Trophoblast cell (in vitro differentiated cells and primary cell): Measurements from ENCODE around the gene SND1.

ENCODE experiments used
- DNase-seq, 2 donors: peaks; one replicate each; pipeline ENCODE4 v3.0.0-alpha.2; 2016
- H2AFZ ChIP-seq: 2 replicates; pipeline ENCODE4 v1.6.1; 2013; ENCODE audit warnings: low read length, moderate library complexity, mild to moderate bottlenecking; ENCODE audit not compliant: insufficient read depth, poor library complexity
- H2AK5ac ChIP-seq: 2 replicates; pipeline ENCODE4 v1.6.1; 2013; ENCODE audit warnings: mild to moderate bottlenecking, low read length
- H2BK120ac ChIP-seq: 2 replicates; pipeline ENCODE4 v1.6.1; 2013; ENCODE audit warnings: low read length, mild to moderate bottlenecking, moderate library complexity; ENCODE audit not compliant: insufficient read depth, poor library complexity
- H2BK12ac ChIP-seq: 2 replicates; pipeline ENCODE4 v1.6.1; 2013; ENCODE audit warnings: mild to moderate bottlenecking, low read length, moderate library complexity
- H2BK5ac ChIP-seq: 2 replicates; pipeline ENCODE4 v1.6.1; 2013; ENCODE audit warnings: low read length, low read depth, moderate library complexity, mild to moderate bottlenecking; ENCODE audit not compliant: poor library complexity
- H3K14ac ChIP-seq: 2 replicates; pipeline ENCODE4 v1.6.1; 2013; ENCODE audit warnings: mild to moderate bottlenecking, low read length
- H3K18ac ChIP-seq: 2 replicates; pipeline ENCODE4 v1.6.1; 2013; ENCODE audit warnings: mild to moderate bottlenecking, low read length
- H3K23ac ChIP-seq: 2 replicates; pipeline ENCODE4 v1.6.1; 2013; ENCODE audit warnings: low read length
- H3K27ac ChIP-seq: 2 replicates; pipeline ENCODE4 v1.5.1; 2013; ENCODE audit warnings: low read depth, mild to moderate bottlenecking, inconsistent platforms, low read length, moderate library complexity
- H3K27me3 ChIP-seq: 2 replicates; pipeline ENCODE4 v1.6.1; 2013; ENCODE audit warnings: inconsistent platforms, mild to moderate bottlenecking, low read length, moderate library complexity; ENCODE audit not compliant: insufficient read depth
- H3K36me3 ChIP-seq, 2 experiments: 1 replicate in 1 of 2; 2 replicates in 1 of 2; pipeline ENCODE4 v1.6.1; 2013; ENCODE audit warnings: low read length in 2 of 2, mild to moderate bottlenecking in 2 of 2, moderate library complexity in 1 of 2; ENCODE audit not compliant: insufficient read depth in 2 of 2, control insufficient read depth in 1 of 2
- H3K4ac ChIP-seq: 2 replicates; pipeline ENCODE4 v1.6.1; 2013; ENCODE audit warnings: low read depth, mild to moderate bottlenecking, low read length, moderate library complexity
- H3K4me1 ChIP-seq, 2 experiments: 1 replicate in 1 of 2; 2 replicates in 1 of 2; pipeline ENCODE4 v1.6.1; 2013; ENCODE audit warnings: low read length in 2 of 2, mild to moderate bottlenecking in 2 of 2, moderate library complexity in 1 of 2; ENCODE audit not compliant: insufficient read depth in 2 of 2, control insufficient read depth in 1 of 2
- H3K4me2 ChIP-seq: 2 replicates; pipeline ENCODE4 v1.6.1; 2013; ENCODE audit warnings: inconsistent platforms, mild to moderate bottlenecking, low read length, moderate library complexity
- H3K4me3 ChIP-seq: 2 replicates; pipeline ENCODE4 v1.5.1; 2013; ENCODE audit warnings: mild to moderate bottlenecking, low read depth, low read length, inconsistent platforms
- H3K79me1 ChIP-seq: one replicate; pipeline ENCODE4 v1.6.1; 2013; ENCODE audit warnings: low read length
- H3K79me2 ChIP-seq: 2 replicates; pipeline ENCODE4 v1.6.1; 2013; ENCODE audit warnings: low read length, mild to moderate bottlenecking; ENCODE audit not compliant: control insufficient read depth, insufficient read depth, poor library complexity
- H3K9ac ChIP-seq: 2 replicates; pipeline ENCODE4 v1.6.1; 2013; ENCODE audit warnings: mild to moderate bottlenecking, low read length
- H3K9me3 ChIP-seq: 2 replicates; pipeline ENCODE4 v1.6.1; 2013; ENCODE audit warnings: low read depth, mild to moderate bottlenecking, control low read depth, inconsistent platforms, low read length; ENCODE audit not compliant: insufficient read depth
- H4K12ac ChIP-seq: 2 replicates; pipeline ENCODE4 v1.6.1; 2013; ENCODE audit warnings: low read depth, mild to moderate bottlenecking, low read length, moderate library complexity
- H4K8ac ChIP-seq: 2 replicates; pipeline ENCODE4 v1.6.1; 2013; ENCODE audit warnings: low read depth, mild to moderate bottlenecking, low read length, moderate library complexity
- H4K91ac ChIP-seq: one replicate; pipeline ENCODE4 v1.6.1; 2013; ENCODE audit warnings: low read depth, mild to moderate bottlenecking, low read length, moderate library complexity
- WGBS: extraction: QIAGEN DNeasy Blood & Tissue Kit; methylation state at CpG from one replicate; pipeline ENCODE4 v1.1.7; 2013; ENCODE audit warnings: missing lambda C conversion rate; ENCODE audit not compliant: insufficient read length, insufficient coverage; ENCODE audit errors: extremely low coverage; 5-methylcytosine and 5-hydroxymethylcytosine counted together

SND1 gene

DNA sequence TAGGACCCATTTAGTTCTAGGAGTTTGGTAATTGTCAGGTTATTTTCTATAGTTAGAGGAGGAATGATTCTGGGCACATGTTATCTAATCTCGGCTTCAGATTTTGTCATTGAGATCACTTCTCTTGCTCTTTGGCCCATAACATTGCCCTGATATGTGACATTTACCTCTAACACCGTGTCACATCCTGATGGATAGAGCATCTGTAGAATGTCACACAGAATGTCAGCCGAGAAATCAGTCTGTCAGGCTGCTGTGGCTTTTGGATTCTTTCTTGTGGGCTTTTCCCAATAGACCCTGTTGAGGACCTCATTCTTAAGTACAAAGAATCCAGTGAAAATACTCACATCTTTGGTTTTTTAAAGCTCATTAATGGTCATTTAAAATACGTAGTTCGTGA is 236.8 kb downstream of the SND1 start:
- Histone ChIP-seq H2AFZ (no peak overlapping the region), H3K4me1 (peaks cover 23 to 39% of the 10 kb centered on the region in 2 experiments), H3K9me3 (no peaks in the 10 kb centered on the region), H2AK5ac (no peak overlapping the region), H2BK5ac (no peak overlapping the region), H3K18ac (no peak overlapping the region), H3K9ac (no peak overlapping the region), H3K14ac (no peak overlapping the region), H4K8ac (no peak overlapping the region), H3K27ac (peak overlapping the region; percentile 57), H3K36me3 (peaks cover 0 to 5% of the 10 kb centered on the region in 2 experiments), H3K79me2 (no peaks in the 10 kb centered on the region), H3K4ac (no peak overlapping the region), H3K79me1 (peaks cover 3% of the 10 kb centered on the region), H3K4me2 (no peak overlapping the region), H4K91ac (no peak overlapping the region), H2BK12ac (no peak overlapping the region), H3K4me3 (no peak overlapping the region), H4K12ac (no peak overlapping the region), H3K27me3 (no peaks in the 10 kb centered on the region), H3K23ac (no peak overlapping the region), H2BK120ac (no peak overlapping the region)
- DNase-seq, result no peak
- no CpG with 5 or more reads among the region's 5 CpGs for WGBS

DNA sequence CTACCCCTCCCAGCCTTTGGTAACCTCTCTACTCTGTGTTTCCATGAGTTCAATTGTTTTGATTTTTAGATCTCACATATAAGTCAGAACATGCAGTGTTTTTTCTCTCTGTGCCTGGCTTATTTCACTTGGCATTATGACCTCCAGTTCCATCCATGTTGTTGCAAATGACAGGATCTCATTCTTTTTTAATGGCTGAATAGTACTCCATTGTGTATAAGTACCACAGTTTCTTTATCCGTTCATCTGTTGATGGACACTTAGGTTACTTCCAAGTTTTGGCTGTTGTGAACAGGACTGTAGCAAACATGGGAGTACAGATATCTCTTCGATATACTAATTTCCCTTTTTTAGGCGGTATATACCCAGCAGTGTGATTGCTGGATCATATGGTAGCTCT is 237.7 kb downstream of the SND1 start:
- no peak overlapping the region for H2AFZ ChIP-seq
- no peak overlapping the region for H4K91ac ChIP-seq
- H3K79me1 ChIP-seq, result no peaks in the 10 kb centered on the region
- H3K79me2 ChIP-seq, result no peaks in the 10 kb centered on the region
- H3K23ac ChIP-seq, result no peak overlapping the region
- no peak overlapping the region for H3K18ac ChIP-seq
- peaks cover 19 to 35% of the 10 kb centered on the region in 2 experiments for H3K4me1 ChIP-seq
- no peak overlapping the region for H2BK12ac ChIP-seq
- H3K14ac ChIP-seq, result no peak overlapping the region
- no peak overlapping the region for H2BK5ac ChIP-seq
- H3K36me3 ChIP-seq, result peaks cover 0 to 5% of the 10 kb centered on the region in 2 experiments
- no peak overlapping the region for H3K4me2 ChIP-seq
- no peak for DNase-seq
- no peaks in the 10 kb centered on the region for H3K27me3 ChIP-seq
- no peak overlapping the region for H3K27ac ChIP-seq
- no CpG with 5 or more reads among the region's 3 CpGs for WGBS
- no peak overlapping the region for H3K9ac ChIP-seq
- no peaks in the 10 kb centered on the region for H3K9me3 ChIP-seq
- no peak overlapping the region for H4K12ac ChIP-seq
- H2BK120ac ChIP-seq, result no peak overlapping the region
- H3K4me3 ChIP-seq, result no peak overlapping the region
- H3K4ac ChIP-seq, result no peak overlapping the region
- H4K8ac ChIP-seq, result no peak overlapping the region
- H2AK5ac ChIP-seq, result no peak overlapping the region

DNA sequence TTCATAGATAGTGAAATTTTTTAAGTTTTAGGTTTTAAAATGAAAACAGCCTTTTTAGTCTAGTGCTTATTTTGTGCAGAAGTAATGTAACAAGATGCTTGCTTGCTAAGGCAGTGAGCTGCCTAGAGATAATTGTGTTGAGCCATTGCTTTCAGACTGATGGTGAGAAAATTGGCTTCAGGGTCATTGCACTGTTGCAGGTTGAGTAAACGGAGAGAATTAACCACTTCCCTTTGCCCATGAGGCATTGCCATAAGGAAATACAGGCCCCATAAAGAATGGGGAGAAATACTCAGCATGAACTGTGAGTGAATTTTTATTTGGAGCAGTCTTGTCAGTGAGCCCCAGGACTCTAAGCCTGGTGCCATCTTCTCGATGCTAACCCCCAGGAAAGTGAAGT is 238.7 kb downstream of the SND1 start:
- Histone ChIP-seq H4K91ac (no peak overlapping the region), H3K4me2 (peak overlapping the region; percentile 7), H4K8ac (no peak overlapping the region), H2BK12ac (no peak overlapping the region), H3K79me1 (no peaks in the 10 kb centered on the region), H2AK5ac (no peak overlapping the region), H4K12ac (no peak overlapping the region), H3K9me3 (no peaks in the 10 kb centered on the region), H3K27ac (no peak overlapping the region), H3K9ac (no peak overlapping the region), H3K4me1 (peaks cover 17 to 28% of the 10 kb centered on the region in 2 experiments), H3K23ac (no peak overlapping the region), H2BK120ac (peak overlapping the region; percentile 43), H3K27me3 (no peaks in the 10 kb centered on the region), H3K36me3 (peaks cover 0 to 5% of the 10 kb centered on the region in 2 experiments), H3K79me2 (no peaks in the 10 kb centered on the region), H2AFZ (no peak overlapping the region), H2BK5ac (no peak overlapping the region), H3K4ac (no peak overlapping the region), H3K4me3 (no peak overlapping the region), H3K14ac (no peak overlapping the region), H3K18ac (no peak overlapping the region)
- WGBS, result no CpG with 5 or more reads among the region's 2 CpGs
- DNase-seq, result no peak

DNA sequence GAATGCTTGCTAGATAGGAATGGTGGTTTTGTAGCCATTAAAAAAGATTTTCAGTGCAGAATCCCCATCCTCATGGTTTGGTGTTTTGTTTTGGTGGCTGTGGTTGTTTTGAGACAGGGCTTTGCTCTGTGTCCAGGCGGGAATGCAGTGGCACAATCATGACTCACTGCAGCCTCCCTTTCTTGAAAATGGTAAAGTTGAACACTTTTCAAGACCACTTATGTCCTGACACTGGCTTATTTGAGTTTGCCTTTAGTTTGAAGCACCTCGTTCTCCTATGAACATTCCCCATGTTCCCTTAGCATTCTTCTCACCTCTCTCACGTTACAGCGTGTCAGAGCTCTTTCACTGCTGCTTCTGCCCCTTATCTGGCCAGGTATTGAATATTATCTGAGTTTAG is 239.2 kb downstream of the SND1 start:
- no peak overlapping the region for H4K8ac ChIP-seq
- H4K12ac ChIP-seq, result no peak overlapping the region
- H3K14ac ChIP-seq, result no peak overlapping the region
- H3K4me2 ChIP-seq, result peak overlapping the region; percentile 7
- no peak overlapping the region for H2AK5ac ChIP-seq
- H3K4me1 ChIP-seq, result peaks cover 14 to 24% of the 10 kb centered on the region in 2 experiments
- H3K27ac ChIP-seq, result no peak overlapping the region
- H3K9me3 ChIP-seq, result no peaks in the 10 kb centered on the region
- no CpG with 5 or more reads among the region's 4 CpGs for WGBS
- H2BK5ac ChIP-seq, result no peak overlapping the region
- peak in 1 of 2 donors; percentile 39 for DNase-seq
- H3K23ac ChIP-seq, result no peak overlapping the region
- H3K79me2 ChIP-seq, result no peaks in the 10 kb centered on the region
- peaks cover 0 to 5% of the 10 kb centered on the region in 2 experiments for H3K36me3 ChIP-seq
- no peak overlapping the region for H3K9ac ChIP-seq
- H4K91ac ChIP-seq, result no peak overlapping the region
- no peak overlapping the region for H3K4me3 ChIP-seq
- H3K79me1 ChIP-seq, result no peaks in the 10 kb centered on the region
- H3K27me3 ChIP-seq, result no peaks in the 10 kb centered on the region
- no peak overlapping the region for H3K18ac ChIP-seq
- H3K4ac ChIP-seq, result no peak overlapping the region
- H2BK12ac ChIP-seq, result peak overlapping the region; percentile 13
- H2BK120ac ChIP-seq, result no peak overlapping the region
- H2AFZ ChIP-seq, result no peak overlapping the region
